GM23338 (cell line): ENCODE measurements around the gene RIC1. TPM values are rescaled to one million over a fixed set of nuclear protein-coding genes. Genes with fewer than 3 reads are reported as not detected.

Source experiments
- ATAC-seq: fragments of 200-7000 bp; cut with Tn5 transposase; 3 replicates; pipeline ENCODE4 v1.9.1; 2020
- DNase-seq: peaks from one replicate; pipeline ENCODE4 v3.0.0-alpha.2; 2015; ENCODE audit warnings: low spot score
- H2AFZ ChIP-seq: fragments of 200-600 bp; sonication (generic); 2 replicates; pipeline ENCODE4 v1.8.0; 2016; ENCODE audit warnings: antibody characterized with exemption, mild to moderate bottlenecking, moderate library complexity
- H3F3A ChIP-seq: fragments of 200-600 bp; sonication (generic); replicated peaks from 2 replicates; pipeline ENCODE4 v1.8.0; 2017; ENCODE audit warnings: antibody characterized with exemption, mixed run types, low read depth
- H3K27ac ChIP-seq: fragments of 200-600 bp; sonication (generic); 2 replicates; pipeline ENCODE4 v1.6.1; 2016; ENCODE audit warnings: low read depth
- H3K27me3 ChIP-seq: fragments of 200-600 bp; sonication (generic); 2 replicates; pipeline ENCODE4 v1.8.0; 2016; ENCODE audit warnings: mild to moderate bottlenecking, mixed run types, moderate library complexity; ENCODE audit not compliant: insufficient read depth
- H3K36me3 ChIP-seq: fragments of 200-600 bp; sonication (generic); 2 replicates; pipeline ENCODE4 v1.8.0; 2016; ENCODE audit warnings: mild to moderate bottlenecking; ENCODE audit not compliant: insufficient read depth
- H3K4me1 ChIP-seq: fragments of 200-600 bp; sonication (generic); 2 replicates; pipeline ENCODE4 v1.8.0; 2016; ENCODE audit warnings: mild to moderate bottlenecking, moderate library complexity; ENCODE audit not compliant: insufficient read depth
- H3K4me2 ChIP-seq: fragments of 200-600 bp; sonication (generic); 2 replicates; pipeline ENCODE4 v1.7.1; 2017; ENCODE audit warnings: mixed run types
- H3K4me3 ChIP-seq: fragments of 200-600 bp; sonication (generic); 2 replicates; pipeline ENCODE4 v1.6.1; 2016; ENCODE audit warnings: mixed run types
- H3K79me2 ChIP-seq: fragments of 200-600 bp; sonication (generic); replicated peaks from 2 replicates; pipeline ENCODE4 v1.8.0; 2017; ENCODE audit warnings: mild to moderate bottlenecking; ENCODE audit not compliant: insufficient read depth
- H3K9me2 ChIP-seq: fragments of 200-600 bp; sonication (generic); 2 replicates; pipeline ENCODE4 v1.8.0; 2017; ENCODE audit not compliant: insufficient read depth
- H4K20me1 ChIP-seq: fragments of 200-600 bp; sonication (generic); replicated peaks from 2 replicates; pipeline ENCODE4 v1.8.0; 2017; ENCODE audit warnings: mild to moderate bottlenecking; ENCODE audit not compliant: insufficient read depth
- H3K27ac Mint-ChIP-seq: 2 replicates; pipeline ENCODE4 v1.8.0; 2020; ENCODE audit warnings: inconsistent platforms, mild to moderate bottlenecking, moderate library complexity, mixed read lengths
- H3K27me3 Mint-ChIP-seq: 3 replicates; pipeline ENCODE4 v1.8.0; 2022; ENCODE audit warnings: low read depth, mild to moderate bottlenecking, moderate library complexity, mixed read lengths, inconsistent platforms; ENCODE audit not compliant: insufficient read depth, poor library complexity
- H3K36me3 Mint-ChIP-seq: 3 replicates; pipeline ENCODE4 v1.8.0; 2021; ENCODE audit warnings: low read depth, mild to moderate bottlenecking, inconsistent platforms, moderate library complexity, mixed read lengths
- H3K4me1 Mint-ChIP-seq: 3 replicates; pipeline ENCODE4 v1.8.0; 2020; ENCODE audit warnings: mild to moderate bottlenecking, inconsistent platforms, mixed read lengths
- H3K4me3 Mint-ChIP-seq: 3 replicates; pipeline ENCODE4 v1.8.0; 2021; ENCODE audit warnings: moderate library complexity, mild to moderate bottlenecking, inconsistent platforms, mixed read lengths
- H3K9me3 Mint-ChIP-seq: 3 replicates; pipeline ENCODE4 v1.8.0; 2020; ENCODE audit warnings: moderate library complexity, mild to moderate bottlenecking, inconsistent platforms, mixed read lengths
- CREB1 ChIP-seq: fragments of 250-450 bp; sonication (Bioruptor Pico); IDR thresholded peaks from 2 replicates; pipeline ENCODE4 v1.5.0; 2020; ENCODE audit warnings: low read depth, mild to moderate bottlenecking, moderate library complexity
- CTCF ChIP-seq, 2 experiments: fragments of 200-600 bp in 1 of 2; sonication (generic) in 1 of 2; conservative IDR thresholded peaks; 2 replicates each; pipeline versions ENCODE4 v1.5.1 to v1.6.1; 2016 to 2017; ENCODE audit warnings: antibody characterized with exemption in 2 of 2, low read depth in 2 of 2, mild to moderate bottlenecking in 2 of 2, moderate library complexity in 1 of 2
- ETS1 ChIP-seq: IDR thresholded peaks from 2 replicates; pipeline ENCODE4 v1.6.1; 2016; ENCODE audit warnings: antibody characterized with exemption
- EZH2 ChIP-seq: fragments of 200-600 bp; sonication (generic); IDR thresholded peaks from one replicate; pipeline ENCODE4 v1.8.0; 2017; ENCODE audit warnings: antibody characterized with exemption, mild to moderate bottlenecking, low read depth; ENCODE audit not compliant: unreplicated experiment
- EZH2phosphoT487 ChIP-seq: fragments of 200-600 bp; sonication (generic); IDR thresholded peaks from one replicate; pipeline ENCODE4 v1.8.1; 2018; ENCODE audit warnings: antibody characterized with exemption; ENCODE audit not compliant: unreplicated experiment
- JUNB ChIP-seq: IDR thresholded peaks from one replicate; pipeline ENCODE4 v1.6.1; 2016; ENCODE audit warnings: antibody characterized with exemption; ENCODE audit not compliant: unreplicated experiment
- NANOG ChIP-seq: IDR thresholded peaks from 2 replicates; pipeline ENCODE4 v1.6.1; 2016; ENCODE audit warnings: antibody characterized with exemption, borderline replicate concordance
- POLR2AphosphoS5 ChIP-seq: IDR thresholded peaks from 2 replicates; pipeline ENCODE4 v1.6.1; 2016; ENCODE audit warnings: antibody characterized with exemption, low read depth
- REST ChIP-seq: IDR thresholded peaks from one replicate; pipeline ENCODE4 v1.6.1; 2018; ENCODE audit warnings: antibody characterized with exemption; ENCODE audit not compliant: unreplicated experiment
- STAT1 ChIP-seq: IDR thresholded peaks from one replicate; pipeline ENCODE4 v1.6.1; 2016; ENCODE audit warnings: antibody characterized with exemption; ENCODE audit not compliant: unreplicated experiment
- ZNF331 ChIP-seq: fragments of 250-450 bp; sonication (Bioruptor Pico); IDR thresholded peaks from 2 replicates; pipeline ENCODE4 v1.5.0; 2020; ENCODE audit warnings: low read depth, mild to moderate bottlenecking, moderate library complexity
- ZNF462 ChIP-seq: fragments of 250-450 bp; sonication (Bioruptor Pico); IDR thresholded peaks from 2 replicates; pipeline ENCODE4 v1.5.0; 2020; ENCODE audit warnings: mild to moderate bottlenecking, moderate library complexity
- polyA plus RNA-seq: library from polyadenylated mRNA; unstranded; fragments of >200 nt; fragmentation: Nextera tagmentation; extraction: Ambion mirVana; gene quantifications from 2 replicates; pipeline ENCODE4 v1.2.1, GENCODE V29; 2016
- total RNA-seq: library from RNA; depleted of rRNA; stranded (reverse); fragments of >200 nt; shearing (Covaris generic); gene quantifications from 2 replicates; pipeline ENCODE4 v1.2.3, GENCODE V29; 2014

The RIC1 gene
- total and polyA plus RNA-seq, 2 experiments from 2014 or later, result 7.8 to 34.9 TPM

- no peak for TF ChIP-seq ETS1
- no peak for TF ChIP-seq REST
- no peak for TF ChIP-seq JUNB
Observed at GRCh38 chr9:5667391-5667790, 38.5 kb downstream of the RIC1 start (continued).

GRCh38 chr9:5670079-5670478 is 41.2 kb downstream of the RIC1 start:
- no peak overlapping the region for H3K4me3 ChIP-seq
- H3F3A ChIP-seq, result no peaks in the 10 kb centered on the region
- H3K36me3 Mint-ChIP-seq, result peaks cover 20% of the 10 kb centered on the region
- H3K4me2 ChIP-seq, result no peak overlapping the region
- no peaks in the 10 kb centered on the region for H3K9me2 ChIP-seq
- H3K79me2 ChIP-seq, result peaks cover 63% of the 10 kb centered on the region
- no peaks in the 10 kb centered on the region for H3K27me3 Mint-ChIP-seq
- H4K20me1 ChIP-seq, result peaks cover 49% of the 10 kb centered on the region
- peaks cover 6% of the 10 kb centered on the region; the same call in 2 of the 3 replicates for H3K9me3 Mint-ChIP-seq
- no peak overlapping the region for H2AFZ ChIP-seq
- no peak for ATAC-seq
- no peak overlapping the region for H3K27ac ChIP-seq
- TF ChIP-seq NANOG (no peak), EZH2phosphoT487 (no peak), CTCF (conservative IDR thresholded peaks at IDR 0.05; ENCODE audit: low read depth in 2 of 2) (no peak), ETS1 (no peak), POLR2AphosphoS5 (no peak), CREB1 (CRISPR knock-in tag) (no peak), EZH2 (no peak), STAT1 (no peak), JUNB (no peak), ZNF331 (no peak), ZNF462 (CRISPR knock-in tag) (no peak)
- H3K27me3 ChIP-seq, result no peaks in the 10 kb centered on the region
- peaks cover 16% of the 10 kb centered on the region; the same call in 2 of the 3 replicates for H3K4me1 Mint-ChIP-seq
- H3K27ac Mint-ChIP-seq, result no peak overlapping the region
- no peak for DNase-seq
- H3K4me3 Mint-ChIP-seq, result no peak overlapping the region
- peaks cover 15% of the 10 kb centered on the region for H3K4me1 ChIP-seq
- H3K36me3 ChIP-seq, result peaks cover 4% of the 10 kb centered on the region; the same call in 1 of the 2 replicates
